HUES64 (cell line): ENCODE data around the gene MRPL14.
"Not testable (repeated sequence)": the region's sequence is repeated elsewhere in the genome, so short reads cannot be mapped to it uniquely, and the experiment has no call there.

Experiments used
- H3K27ac ChIP-seq: 2 replicates; pipeline ENCODE4 v1.7.0; 2013; ENCODE audit warnings: low read depth, low read length, inconsistent platforms
- H3K27me3 ChIP-seq: 2 replicates; pipeline ENCODE4 v1.6.1; 2013; ENCODE audit warnings: mild to moderate bottlenecking, low read length; ENCODE audit not compliant: insufficient read depth
- H3K36me3 ChIP-seq: 2 replicates; pipeline ENCODE4 v1.6.1; 2013; ENCODE audit warnings: mild to moderate bottlenecking, low read length; ENCODE audit not compliant: insufficient read depth
- H3K4me1 ChIP-seq: 2 replicates; pipeline ENCODE4 v1.6.1; 2013; ENCODE audit warnings: mild to moderate bottlenecking, low read length, moderate library complexity; ENCODE audit not compliant: insufficient read depth
- H3K4me3 ChIP-seq: 2 replicates; pipeline ENCODE4 v1.5.1; 2013; ENCODE audit warnings: mild to moderate bottlenecking, low read length, moderate library complexity
- H3K9ac ChIP-seq: 2 replicates; pipeline ENCODE4 v1.6.1; 2013; ENCODE audit warnings: mild to moderate bottlenecking, low read depth, low read length
- H3K9me3 ChIP-seq: 2 replicates; pipeline ENCODE4 v1.6.1; 2013; ENCODE audit warnings: low read depth, low read length; ENCODE audit not compliant: insufficient read depth
- WGBS: fragments of 150-250, 120-280 bp; methylation state at CpG from one replicate; pipeline ENCODE4 v1.1.7; 2013; ENCODE audit warnings: missing lambda C conversion rate; 5-methylcytosine and 5-hydroxymethylcytosine counted together

MRPL14 gene

DNA sequence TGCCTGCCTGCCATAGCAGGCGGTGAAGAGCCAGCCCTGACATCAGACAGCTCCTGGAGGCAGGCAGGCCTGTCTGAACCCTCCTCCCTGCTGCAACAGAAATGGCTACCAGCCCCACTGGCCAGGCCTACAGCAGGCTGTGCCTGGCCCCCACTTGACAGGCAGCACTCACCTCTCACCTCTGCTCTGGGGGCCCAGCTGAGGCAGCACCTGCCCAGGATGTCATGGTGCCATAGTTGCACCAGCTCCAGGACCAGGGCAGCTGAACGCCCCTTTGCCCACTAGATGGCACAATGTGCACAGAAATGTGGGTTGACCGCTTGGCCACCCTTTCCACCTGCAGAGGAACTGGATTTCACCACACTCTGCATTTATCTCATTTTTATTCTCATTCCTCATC, 30.6 kb downstream of the MRPL14 start:
- H3K4me1 ChIP-seq: no peaks in the 10 kb centered on the region
- no peak overlapping the region for H3K4me3 ChIP-seq
- H3K36me3 ChIP-seq: peaks cover 20% of the 10 kb centered on the region
- no peak overlapping the region for H3K27ac ChIP-seq
- no peaks in the 10 kb centered on the region for H3K9me3 ChIP-seq
- no peak overlapping the region for H3K9ac ChIP-seq
- no peaks in the 10 kb centered on the region for H3K27me3 ChIP-seq
- WGBS: 61% methylated on average over 3 of the region's 3 CpGs

DNA sequence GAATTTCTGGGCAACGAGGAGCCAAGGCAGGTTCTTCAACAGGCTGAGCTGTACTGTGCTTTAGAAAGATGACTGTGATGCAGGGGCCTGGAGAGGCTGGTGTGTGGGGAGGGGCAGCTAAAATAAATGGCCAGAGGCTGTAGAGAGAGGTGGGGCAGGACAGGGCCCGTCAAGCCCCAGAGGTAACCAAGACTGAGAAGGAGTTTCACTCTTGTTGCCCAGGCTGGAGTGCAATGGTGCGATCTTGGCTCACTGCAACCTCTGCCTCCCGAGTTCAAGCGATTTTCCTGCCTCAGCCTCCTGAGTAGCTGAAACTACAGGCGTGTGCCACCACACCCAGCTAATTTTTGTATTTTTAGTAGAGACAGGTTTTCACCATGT, 32.0 kb downstream of the MRPL14 start:
- not testable (repeated sequence) for H3K4me1 ChIP-seq, H3K27me3 ChIP-seq, H3K9me3 ChIP-seq, H3K27ac ChIP-seq, H3K4me3 ChIP-seq, H3K9ac ChIP-seq
- H3K36me3 ChIP-seq: peaks cover 17% of the 10 kb centered on the region
- 91% methylated on average over 6 of the region's 6 CpGs for WGBS

DNA sequence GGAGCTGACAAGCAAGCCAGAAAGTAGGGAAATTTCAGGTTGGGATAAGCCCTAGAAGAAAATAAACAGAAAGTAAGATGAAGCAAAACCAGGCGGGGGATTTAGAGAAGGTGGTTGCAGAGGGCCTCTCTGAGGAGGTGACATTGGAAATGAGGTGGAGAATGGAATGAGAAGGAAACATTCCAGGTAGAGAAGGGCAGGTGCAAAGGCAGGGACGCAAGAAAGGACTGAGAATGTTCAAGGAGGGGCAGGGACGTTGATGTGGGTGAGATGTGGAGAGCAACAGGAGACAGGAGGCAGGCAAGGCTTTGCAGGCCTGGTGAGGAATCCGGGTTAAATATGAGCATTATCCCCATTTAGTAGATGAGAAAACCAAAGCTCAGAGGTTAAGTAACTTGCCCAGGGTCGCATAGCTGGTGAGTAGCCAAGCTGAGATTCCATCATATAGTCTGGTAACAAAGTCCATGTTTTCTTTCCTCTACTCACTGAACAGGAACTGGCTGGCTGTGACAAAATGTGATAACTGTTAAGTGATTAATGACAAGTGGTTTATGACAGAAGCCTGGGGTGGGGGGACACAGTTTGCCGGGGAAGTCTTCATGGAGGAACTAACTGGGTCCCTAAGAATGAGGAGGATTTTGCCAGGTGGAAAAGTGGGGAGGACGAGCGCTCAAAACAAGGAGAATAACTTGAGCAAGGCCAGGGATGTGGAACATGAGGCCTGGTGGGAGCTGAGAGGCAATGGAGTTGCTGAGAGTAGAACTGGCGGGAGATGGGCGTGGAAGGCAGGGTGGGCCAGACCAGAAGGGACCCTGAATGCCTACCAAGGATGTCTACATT, 32.6 kb downstream of the MRPL14 start:
- 91% methylated on average over 10 of the region's 10 CpGs for WGBS
- no peaks in the 10 kb centered on the region for H3K9me3 ChIP-seq
- no peaks in the 10 kb centered on the region for H3K4me1 ChIP-seq
- no peak overlapping the region for H3K4me3 ChIP-seq
- peaks cover 18% of the 10 kb centered on the region for H3K36me3 ChIP-seq
- H3K27me3 ChIP-seq: no peaks in the 10 kb centered on the region
- H3K9ac ChIP-seq: no peak overlapping the region
- H3K27ac ChIP-seq: no peak overlapping the region

- H3K36me3 ChIP-seq: peaks cover 17% of the 10 kb centered on the region
- 86% methylated on average over 6 of the region's 6 CpGs for WGBS
- H3K4me3 ChIP-seq: no peak overlapping the region
- H3K27me3 ChIP-seq: no peaks in the 10 kb centered on the region
- H3K4me1 ChIP-seq: no peaks in the 10 kb centered on the region
- H3K9me3 ChIP-seq: no peaks in the 10 kb centered on the region
- H3K27ac ChIP-seq: no peak overlapping the region
- no peak overlapping the region for H3K9ac ChIP-seq
Measured at GRCh38 chr6:44093750-44094402, 33.4 kb downstream of the MRPL14 start.

DNA sequence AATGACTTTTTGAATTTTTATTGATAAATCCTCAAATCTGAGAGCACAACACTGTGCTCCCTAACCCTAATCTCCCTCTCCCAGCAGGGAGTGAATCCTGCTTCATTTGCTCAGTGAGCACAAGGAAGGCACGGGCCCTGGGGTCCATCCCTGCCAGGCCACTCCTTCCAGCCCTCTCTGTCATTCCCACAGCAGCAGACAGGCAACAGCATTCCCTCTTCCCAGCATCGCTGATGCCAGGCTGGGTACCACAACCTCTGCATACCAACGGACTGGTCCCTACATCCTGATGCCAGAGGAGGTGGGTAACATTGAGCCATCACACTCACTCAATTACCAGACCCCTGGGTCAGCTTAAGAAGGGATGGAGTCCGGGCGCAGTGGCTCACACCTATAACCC, 34.2 kb downstream of the MRPL14 start:
- no peak overlapping the region for H3K27ac ChIP-seq
- 90% methylated on average over 5 of the region's 5 CpGs for WGBS
- no peak overlapping the region for H3K9ac ChIP-seq
- H3K4me1 ChIP-seq: no peaks in the 10 kb centered on the region
- H3K27me3 ChIP-seq: no peaks in the 10 kb centered on the region
- no peaks in the 10 kb centered on the region for H3K9me3 ChIP-seq
- H3K36me3 ChIP-seq: peaks cover 17% of the 10 kb centered on the region
- no peak overlapping the region for H3K4me3 ChIP-seq

GRCh38 chr6:44091981-44092884, 35.0 kb downstream of the MRPL14 start:
- Histone ChIP-seq H3K9ac (no peak overlapping the region), H3K27me3 (no peaks in the 10 kb centered on the region), H3K4me3 (no peak overlapping the region), H3K27ac (no peak overlapping the region), H3K4me1 (no peaks in the 10 kb centered on the region), H3K9me3 (no peaks in the 10 kb centered on the region), H3K36me3 (peaks cover 17% of the 10 kb centered on the region)
- WGBS: 90% methylated on average over 7 of the region's 7 CpGs

DNA sequence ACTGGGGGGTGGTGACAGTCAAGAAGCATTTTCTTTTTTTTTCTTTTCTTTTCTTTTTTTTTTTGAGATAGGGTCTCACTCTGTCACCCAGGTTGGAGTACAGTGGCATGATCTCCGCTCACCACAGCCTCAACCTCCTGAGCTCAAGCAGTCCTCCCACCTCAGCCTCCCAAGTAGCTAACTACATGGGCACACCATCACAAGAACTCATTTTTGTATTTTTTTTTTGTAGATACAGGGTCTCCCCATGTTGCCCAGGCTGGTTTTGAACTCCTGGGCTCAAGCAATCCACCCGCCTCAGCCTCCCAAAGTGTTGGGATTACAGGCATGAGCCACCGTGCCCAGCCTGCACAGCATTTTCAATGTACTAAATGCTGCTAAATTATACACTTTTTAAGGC, 35.9 kb downstream of the MRPL14 start:
- not testable (repeated sequence) for H3K4me1 ChIP-seq, H3K9ac ChIP-seq, H3K27me3 ChIP-seq, H3K4me3 ChIP-seq, H3K27ac ChIP-seq, H3K9me3 ChIP-seq
- peaks cover 17% of the 10 kb centered on the region for H3K36me3 ChIP-seq
- WGBS: 94% methylated on average over 3 of the region's 3 CpGs

GRCh38 chr6:44090465-44090864, 36.8 kb downstream of the MRPL14 start:
- Histone ChIP-seq H3K4me1 (no peaks in the 10 kb centered on the region), H3K27me3 (no peaks in the 10 kb centered on the region), H3K9me3 (no peaks in the 10 kb centered on the region), H3K27ac (no peak overlapping the region), H3K9ac (no peak overlapping the region), H3K36me3 (peaks cover 17% of the 10 kb centered on the region), H3K4me3 (no peak overlapping the region)
- 91% methylated on average over 5 of the region's 5 CpGs for WGBS

- Histone ChIP-seq H3K36me3 (peaks cover 12% of the 10 kb centered on the region; the same call in 1 of the 2 replicates), H3K4me1 (peaks cover 3% of the 10 kb centered on the region; the same call in 1 of the 2 replicates), H3K9me3 (no peaks in the 10 kb centered on the region), H3K27me3 (no peaks in the 10 kb centered on the region), H3K4me3 (no peak overlapping the region), H3K27ac (no peak overlapping the region), H3K9ac (no peak overlapping the region)
- 97% methylated on average over 11 of the region's 11 CpGs for WGBS
Measured at GRCh38 chr6:44088827-44089590, 38.2 kb downstream of the MRPL14 start.

DNA sequence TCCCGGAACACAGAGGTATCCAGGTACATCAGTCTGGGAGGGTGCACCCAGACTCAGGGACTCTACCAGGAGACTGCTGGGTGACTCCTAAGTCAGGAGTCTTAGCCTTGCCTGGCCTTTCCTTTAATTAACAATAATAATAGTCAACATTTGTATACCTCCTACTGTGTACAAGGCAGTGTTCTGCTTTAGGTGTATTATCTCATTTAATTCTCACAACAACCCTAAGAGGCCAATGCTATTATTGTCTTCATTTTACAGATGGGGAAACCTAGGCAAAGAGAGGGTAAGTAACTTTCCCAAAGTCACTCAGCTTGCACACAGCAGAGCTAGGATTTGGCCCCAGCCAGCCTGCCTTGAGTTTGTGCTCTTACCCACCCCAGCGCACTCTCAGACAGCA, 39.6 kb downstream of the MRPL14 start:
- Histone ChIP-seq H3K4me3 (no peak overlapping the region), H3K27ac (no peak overlapping the region), H3K9me3 (no peaks in the 10 kb centered on the region), H3K4me1 (peaks cover 3% of the 10 kb centered on the region; the same call in 1 of the 2 replicates), H3K9ac (no peak overlapping the region), H3K36me3 (peaks cover 12% of the 10 kb centered on the region; the same call in 1 of the 2 replicates), H3K27me3 (no peaks in the 10 kb centered on the region)
- 92% methylated on average over 2 of the region's 2 CpGs for WGBS
